K562 (cell line): ENCODE measurements around the gene TMEM217. TPM values are rescaled to one million over a fixed set of nuclear protein-coding genes. Genes with fewer than 3 reads are reported as not detected.

Experiments used
- BMI1 ChIP-seq: fragments of 150-350 bp; IDR thresholded peaks from 2 replicates; pipeline ENCODE4 v1.6.1; 2014; ENCODE audit warnings: low read length
- BRD9 ChIP-seq: fragments of 450-650 bp; IDR thresholded peaks from 2 replicates; pipeline ENCODE4 v1.6.1; 2018; ENCODE audit warnings: low read depth; ENCODE audit not compliant: partially characterized antibody
- CREBBP ChIP-seq: IDR thresholded peaks from one replicate; pipeline ENCODE4 v1.6.1; 2012; ENCODE audit warnings: low read depth, mild to moderate bottlenecking, control low read depth, inconsistent platforms, low read length
- HNRNPLL ChIP-seq: fragments of 200-400 bp; formaldehyde crosslinking; IDR thresholded peaks from 2 replicates; pipeline ENCODE4 v1.6.1; 2017; ENCODE audit warnings: low read length, low read depth, mild to moderate bottlenecking; ENCODE audit not compliant: poor library complexity, severe bottlenecking
- HSF4 ChIP-seq: fragments of 250-450 bp; sonication (Bioruptor Pico); IDR thresholded peaks from 2 replicates; pipeline ENCODE4 v2.1.2; 2022; ENCODE audit warnings: mild to moderate bottlenecking, moderate library complexity, borderline replicate concordance
- NR4A1 ChIP-seq, 2 experiments: fragments of 250-450 bp in 1 of 2; fragments of 450-650 bp in 1 of 2; sonication (Bioruptor Pico) in 1 of 2; IDR thresholded peaks; 2 replicates each; pipeline versions ENCODE4 v1.4.0 to v1.6.1; 2016 to 2020; ENCODE audit warnings: mild to moderate bottlenecking in 2 of 2, missing compliant biosample characterization in 1 of 2, missing genetic modification characterization in 1 of 2, moderate library complexity in 1 of 2
- PYGO2 ChIP-seq: fragments of 450-650 bp; IDR thresholded peaks from 2 replicates; pipeline ENCODE4 v1.6.1; 2016; ENCODE audit warnings: mild to moderate bottlenecking, missing genetic modification characterization, moderate library complexity, missing compliant biosample characterization
- RAD21 ChIP-seq, 2 experiments: fragments of 250-450 bp in 1 of 2; fragments of 450-650 bp in 1 of 2; sonication (Bioruptor Pico) in 1 of 2; formaldehyde crosslinking in 1 of 2; IDR thresholded peaks in 1 of 2; conservative IDR thresholded peaks in 1 of 2; 2 replicates each; pipeline versions ENCODE4 v1.4.0 to v1.8.0; 2020 to 2022; ENCODE audit warnings: mild to moderate bottlenecking in 2 of 2, moderate library complexity in 1 of 2
- ZC3H4 ChIP-seq: sonication (generic); formaldehyde crosslinking; IDR thresholded peaks from 2 replicates; pipeline ENCODE4 v1.9.0; 2021; ENCODE audit warnings: missing genetic modification reagents, borderline replicate concordance
- ZNF282 ChIP-seq: sonication (generic); formaldehyde crosslinking; IDR thresholded peaks from 2 replicates; pipeline ENCODE4 v1.8.1; 2023; ENCODE audit warnings: missing genetic modification reagents
- ZNF311 ChIP-seq: fragments of 250-450 bp; sonication (Bioruptor Pico); IDR thresholded peaks from 2 replicates; pipeline ENCODE4 v1.4.0; 2020; ENCODE audit warnings: mild to moderate bottlenecking, moderate library complexity
- polyA plus RNA-seq, 8 experiments: library from polyadenylated mRNA; depleted of rRNA in 4 of 8; stranded (reverse) in 5 of 8; unstranded in 3 of 8; fragments of >200 nt; fragmentation: Nextera tagmentation in 2 of 8; fragmentation: Illumina TruSeq in 1 of 8; extraction: Ambion mirVana in 2 of 8; extraction: Trizol in 1 of 8; gene quantifications; 2 replicates each; pipeline versions ENCODE4 v1.2.1 to v1.2.3, GENCODE V29; 2011 to 2014; ENCODE audit warnings: inconsistent platforms in 1 of 8, missing spikeins in 1 of 8
- total RNA-seq, 7 experiments: library from RNA; depleted of rRNA in 6 of 7; stranded (reverse); fragments of >200 nt in 6 of 7; fragmentation: Illumina TruSeq in 2 of 7; extraction: Trizol in 2 of 7; gene quantifications; 2 replicates each; pipeline versions ENCODE4 v1.2.1 to v1.2.3, GENCODE V29; 2011 to 2021; ENCODE audit warnings: low replicate concordance in 1 of 7
- TF ChIP-seq, protein P1 (sequence below): fragments of 200-800 bp; sonication (Bioruptor generic); IDR thresholded peaks from 2 replicates; pipeline ENCODE4 v1.6.1; 2017; ENCODE audit warnings: missing genetic modification characterization, missing compliant biosample characterization
- TF ChIP-seq, protein P2 (sequence below), 3 experiments: fragments of 200-800 bp in 1 of 3; sonication (Bioruptor generic) in 1 of 3; sonication (generic) in 1 of 3; formaldehyde crosslinking in 1 of 3; IDR thresholded peaks; 2 replicates each; pipeline versions ENCODE4 v1.6.1 to v1.8.0; 2016 to 2022; ENCODE audit warnings: mild to moderate bottlenecking in 2 of 3, missing compliant biosample characterization in 2 of 3, missing genetic modification characterization in 2 of 3, missing genetic modification reagents in 1 of 3
- TF ChIP-seq, protein P3 (sequence below), 2 experiments: fragments of 450-650 bp; formaldehyde crosslinking in 1 of 2; IDR thresholded peaks; 2 replicates each; pipeline versions ENCODE4 v1.4.0 to v1.6.1; 2014 to 2020; ENCODE audit warnings: mild to moderate bottlenecking in 2 of 2, borderline replicate concordance in 1 of 2, low read depth in 1 of 2

The TMEM217 gene
- total and polyA plus RNA-seq, 9 of the 15 experiments (the other 6 are each of a cell fraction or from before 2014, with no cell fraction given): 1.3 to 8.0 (median 1.9) TPM

DNA sequence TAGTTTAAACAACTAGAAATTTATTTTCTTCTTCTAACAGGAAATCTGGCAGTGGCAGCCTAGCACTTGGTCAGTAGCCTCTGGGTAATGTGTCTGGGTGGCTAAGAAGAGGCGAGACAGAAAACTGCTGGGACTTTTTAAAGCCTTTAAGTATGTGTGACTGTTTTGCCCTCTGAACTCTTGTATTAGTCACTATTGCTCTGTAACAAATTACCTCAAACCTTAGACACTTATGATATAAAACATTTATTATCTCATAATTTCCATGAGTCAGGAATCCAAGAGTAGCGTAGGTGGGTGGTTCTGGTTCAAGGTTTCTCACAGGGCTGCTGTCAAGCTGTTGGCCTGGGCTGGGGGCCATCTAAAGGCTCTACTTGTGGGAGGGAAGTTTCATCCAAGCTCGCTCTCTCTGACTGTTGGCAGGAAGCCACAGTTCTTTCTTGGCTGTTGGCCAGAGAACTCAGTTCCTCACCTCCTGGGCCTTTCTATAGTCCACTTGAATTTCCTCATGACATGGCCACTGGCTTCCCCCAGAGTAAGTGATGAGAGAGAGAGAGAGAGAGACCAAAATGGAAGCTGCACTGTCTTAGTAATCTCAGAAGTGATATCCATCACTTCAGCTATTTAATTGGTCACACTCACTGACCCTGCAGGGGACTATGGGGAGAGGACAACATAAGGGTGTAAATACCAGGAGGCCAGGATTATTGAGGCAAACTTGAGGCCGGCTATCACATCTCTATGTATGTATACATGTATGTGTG lies 17.8 kb downstream of the TMEM217 start (continued):
- no peak for TF ChIP-seq ZC3H4 (CRISPR knock-in tag)
- TF ChIP-seq PYGO2 (tag): peak; percentile 73
- TF ChIP-seq, protein P1, sequence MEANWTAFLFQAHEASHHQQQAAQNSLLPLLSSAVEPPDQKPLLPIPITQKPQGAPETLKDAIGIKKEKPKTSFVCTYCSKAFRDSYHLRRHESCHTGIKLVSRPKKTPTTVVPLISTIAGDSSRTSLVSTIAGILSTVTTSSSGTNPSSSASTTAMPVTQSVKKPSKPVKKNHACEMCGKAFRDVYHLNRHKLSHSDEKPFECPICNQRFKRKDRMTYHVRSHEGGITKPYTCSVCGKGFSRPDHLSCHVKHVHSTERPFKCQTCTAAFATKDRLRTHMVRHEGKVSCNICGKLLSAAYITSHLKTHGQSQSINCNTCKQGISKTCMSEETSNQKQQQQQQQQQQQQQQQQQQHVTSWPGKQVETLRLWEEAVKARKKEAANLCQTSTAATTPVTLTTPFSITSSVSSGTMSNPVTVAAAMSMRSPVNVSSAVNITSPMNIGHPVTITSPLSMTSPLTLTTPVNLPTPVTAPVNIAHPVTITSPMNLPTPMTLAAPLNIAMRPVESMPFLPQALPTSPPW: peak; percentile 55
- no peak for TF ChIP-seq HNRNPLL
- 0 out of 2 replicates have a peak, but pooled peaks have one; percentile 21 for TF ChIP-seq BMI1
- TF ChIP-seq RAD21 (CRISPR knock-in tag; conservative IDR thresholded peaks at IDR 0.05 in 1 of 2, IDR thresholded peaks at IDR 0.05 in 1 of 2): peak; percentile 22 to 31; a peak in 3 of 4 replicates
- TF ChIP-seq, protein P2, sequence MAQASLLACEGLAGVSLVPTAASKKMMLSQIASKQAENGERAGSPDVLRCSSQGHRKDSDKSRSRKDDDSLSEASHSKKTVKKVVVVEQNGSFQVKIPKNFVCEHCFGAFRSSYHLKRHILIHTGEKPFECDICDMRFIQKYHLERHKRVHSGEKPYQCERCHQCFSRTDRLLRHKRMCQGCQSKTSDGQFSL (CRISPR knock-in tag; IDR thresholded peaks at IDR 0.05): no peak
- TF ChIP-seq, protein P2 (tag; IDR thresholded peaks at IDR 0.05): peak in 1 of 2 experiments; percentile 54; a peak in 1 of 4 replicates
- TF ChIP-seq ZNF311 (CRISPR knock-in tag): 0 out of 2 replicates have a peak, but pooled peaks have one; percentile 16
- TF ChIP-seq ZNF282 (CRISPR knock-in tag): no peak
- peak; percentile 70; the same call in 1 of the 2 replicates for TF ChIP-seq HSF4 (CRISPR knock-in tag)
- TF ChIP-seq, protein P3, sequence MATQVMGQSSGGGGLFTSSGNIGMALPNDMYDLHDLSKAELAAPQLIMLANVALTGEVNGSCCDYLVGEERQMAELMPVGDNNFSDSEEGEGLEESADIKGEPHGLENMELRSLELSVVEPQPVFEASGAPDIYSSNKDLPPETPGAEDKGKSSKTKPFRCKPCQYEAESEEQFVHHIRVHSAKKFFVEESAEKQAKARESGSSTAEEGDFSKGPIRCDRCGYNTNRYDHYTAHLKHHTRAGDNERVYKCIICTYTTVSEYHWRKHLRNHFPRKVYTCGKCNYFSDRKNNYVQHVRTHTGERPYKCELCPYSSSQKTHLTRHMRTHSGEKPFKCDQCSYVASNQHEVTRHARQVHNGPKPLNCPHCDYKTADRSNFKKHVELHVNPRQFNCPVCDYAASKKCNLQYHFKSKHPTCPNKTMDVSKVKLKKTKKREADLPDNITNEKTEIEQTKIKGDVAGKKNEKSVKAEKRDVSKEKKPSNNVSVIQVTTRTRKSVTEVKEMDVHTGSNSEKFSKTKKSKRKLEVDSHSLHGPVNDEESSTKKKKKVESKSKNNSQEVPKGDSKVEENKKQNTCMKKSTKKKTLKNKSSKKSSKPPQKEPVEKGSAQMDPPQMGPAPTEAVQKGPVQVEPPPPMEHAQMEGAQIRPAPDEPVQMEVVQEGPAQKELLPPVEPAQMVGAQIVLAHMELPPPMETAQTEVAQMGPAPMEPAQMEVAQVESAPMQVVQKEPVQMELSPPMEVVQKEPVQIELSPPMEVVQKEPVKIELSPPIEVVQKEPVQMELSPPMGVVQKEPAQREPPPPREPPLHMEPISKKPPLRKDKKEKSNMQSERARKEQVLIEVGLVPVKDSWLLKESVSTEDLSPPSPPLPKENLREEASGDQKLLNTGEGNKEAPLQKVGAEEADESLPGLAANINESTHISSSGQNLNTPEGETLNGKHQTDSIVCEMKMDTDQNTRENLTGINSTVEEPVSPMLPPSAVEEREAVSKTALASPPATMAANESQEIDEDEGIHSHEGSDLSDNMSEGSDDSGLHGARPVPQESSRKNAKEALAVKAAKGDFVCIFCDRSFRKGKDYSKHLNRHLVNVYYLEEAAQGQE (IDR thresholded peaks at IDR 0.05; ENCODE audit: borderline replicate concordance): peak; percentile 14; the same call in 1 of the 2 replicates
- TF ChIP-seq, protein P3 (CRISPR knock-in tag; IDR thresholded peaks at IDR 0.05; ENCODE audit: low read depth): no peak
- TF ChIP-seq NR4A1 (CRISPR knock-in tag; IDR thresholded peaks at IDR 0.05): 0 out of 2 replicates have a peak, but pooled peaks have one; percentile 36
- peak; percentile 97 for TF ChIP-seq NR4A1 (tag; IDR thresholded peaks at IDR 0.05)
- TF ChIP-seq CREBBP: no peak
- TF ChIP-seq BRD9: peak; percentile 53
